Dermis microvascular lymphatic vessel endothelial cell (primary cell): ENCODE results near the gene SH3PXD2B. TPM values are rescaled to one million over a fixed set of nuclear protein-coding genes. Genes with fewer than 3 reads are reported as not detected.
A peak's percentile ranks its signal among the peaks of the same experiment; 100 is the strongest.

Source experiments
- DNase-seq, 2 donors: peaks; one replicate each; pipeline versions ENCODE4 v3.0.0 to v3.0.0-alpha.2; 2010; ENCODE audit warnings: low read depth in 2 of 2
- total RNA-seq: library from RNA; depleted of rRNA; stranded (reverse); fragments of >200 nt; gene quantifications from 2 replicates; pipeline ENCODE4 v1.2.1, GENCODE V29; 2014

Gene SH3PXD2B
- total RNA-seq, 1 donor from 2014 or later = 12.5 TPM

GRCh38 chr5:172437445-172438318, 16.6 kb downstream of the SH3PXD2B start:
- DNase-seq = peak; percentile 60 to 95

GRCh38 chr5:172436879-172437369, 17.4 kb downstream of the SH3PXD2B start:
- no peak for DNase-seq

DNA sequence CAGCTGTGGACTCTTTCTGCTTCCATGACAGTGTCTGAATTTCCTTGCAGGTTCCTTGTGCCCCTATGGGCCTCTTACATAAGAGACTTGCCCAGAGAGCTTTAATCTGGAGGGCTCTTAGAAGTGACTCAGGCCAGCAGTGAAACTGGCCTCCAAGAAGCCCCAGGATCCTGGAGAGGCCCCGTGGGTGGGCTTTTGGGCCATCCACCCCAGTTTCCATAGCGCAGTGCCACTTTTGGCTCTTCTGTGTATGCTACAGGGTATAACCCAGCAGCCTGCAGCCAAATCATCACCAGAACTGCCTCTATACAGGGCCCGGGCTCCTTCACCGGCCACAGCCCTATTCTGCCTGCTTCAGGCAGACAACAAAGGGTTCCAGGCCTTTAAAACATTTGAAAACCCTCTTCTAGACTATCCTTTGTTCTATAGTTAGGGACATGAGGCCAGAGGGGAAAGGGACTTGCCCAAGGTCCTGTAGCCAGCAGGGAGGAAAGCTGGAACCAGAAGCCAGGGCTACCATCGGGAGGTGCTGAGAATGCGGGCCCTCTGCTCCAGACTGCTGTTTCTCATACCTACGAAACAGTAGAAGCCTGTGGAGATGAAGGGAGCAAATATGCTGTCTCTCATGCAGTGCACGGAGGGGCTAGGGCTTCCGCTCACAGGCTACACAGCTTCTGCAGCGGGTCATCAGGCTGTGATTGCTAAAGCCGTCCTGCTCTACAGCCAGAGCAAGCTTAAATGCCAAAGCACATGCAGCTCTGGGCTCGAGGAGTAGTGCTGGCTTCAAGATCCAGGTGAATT, 18.0 kb downstream of the SH3PXD2B start:
- no peak for DNase-seq

DNA sequence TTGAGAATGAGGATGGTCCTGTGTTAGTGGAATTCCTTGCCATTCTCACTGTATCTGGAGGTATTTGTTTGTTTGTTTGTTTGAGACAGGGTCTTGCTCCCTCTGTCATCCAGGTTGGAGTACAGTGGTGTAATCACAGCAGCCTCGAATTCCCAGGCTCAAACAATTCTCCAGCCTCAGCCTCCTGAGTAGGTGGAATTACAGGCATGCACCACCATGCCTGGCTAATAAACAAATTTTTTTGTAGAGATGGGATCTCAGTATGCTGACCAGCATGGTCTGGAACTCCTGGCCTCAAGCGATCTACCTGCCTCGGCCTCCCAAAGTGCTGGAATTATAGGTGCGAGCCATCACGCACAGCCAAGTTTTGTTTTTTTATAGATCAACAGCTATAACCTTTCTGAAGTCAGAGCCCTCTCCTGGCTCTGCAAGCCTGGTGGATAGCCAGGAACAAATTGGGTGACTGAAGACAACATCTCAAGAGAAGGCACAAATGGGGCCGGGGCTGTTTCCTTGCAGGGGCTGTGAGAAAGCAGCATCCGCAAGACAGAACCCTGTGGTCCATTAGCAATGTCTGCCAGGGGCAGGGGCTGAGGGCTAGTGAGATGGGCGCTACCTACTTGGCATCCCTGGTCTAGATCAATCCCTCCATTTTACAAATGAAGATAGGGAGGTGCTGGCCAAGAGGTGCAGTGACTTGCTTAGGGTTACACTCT, 18.8 kb downstream of the SH3PXD2B start:
- DNase-seq = no peak

- DNase-seq = no peak
These were observed 20.1 kb downstream of the SH3PXD2B start for GRCh38 chr5:172434251-172434650.

DNA sequence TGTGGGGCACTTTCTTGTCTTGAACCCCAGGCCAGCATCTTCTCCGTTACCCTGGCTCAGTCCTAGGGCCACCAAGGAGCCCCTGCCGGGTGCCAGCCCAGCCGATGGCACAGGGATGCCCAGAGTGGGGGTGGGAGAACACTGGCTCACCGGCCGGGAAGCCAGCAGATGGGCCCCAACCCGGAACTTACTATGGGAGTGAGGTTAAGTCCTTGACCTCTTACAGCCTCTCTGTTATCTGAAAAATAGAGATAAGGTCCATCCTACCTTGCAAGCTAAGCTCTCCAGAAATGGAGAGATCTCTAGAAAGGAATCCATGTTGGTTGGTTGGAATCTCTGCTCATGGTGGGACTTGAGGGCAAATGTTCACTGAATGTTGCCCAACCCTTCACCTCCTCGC, 20.8 kb downstream of the SH3PXD2B start:
- DNase-seq = no peak

GRCh38 chr5:172433071-172433470, 21.3 kb downstream of the SH3PXD2B start:
- DNase-seq = no peak

DNA sequence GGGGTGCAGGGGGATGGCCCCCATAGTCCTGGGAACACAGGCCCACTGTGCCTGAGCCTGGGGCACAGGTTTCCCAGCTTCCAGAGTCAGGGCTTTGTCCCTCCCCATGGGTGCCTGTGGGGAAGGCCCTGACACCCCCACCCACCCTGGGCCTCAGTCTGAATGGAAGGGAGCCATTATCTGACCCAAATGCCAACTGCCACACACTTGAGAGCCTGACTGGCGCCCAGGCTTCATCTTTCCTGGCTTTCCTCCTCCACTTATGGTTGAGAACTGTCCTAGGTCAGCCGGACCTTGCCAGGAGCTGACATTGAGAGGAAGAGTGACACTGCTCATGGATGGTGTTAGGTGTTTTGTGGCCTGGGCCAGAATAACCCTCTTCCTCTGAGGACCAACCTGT, 24.0 kb downstream of the SH3PXD2B start:
- DNase-seq = no peak

- DNase-seq = no peak
These were observed 25.0 kb downstream of the SH3PXD2B start for GRCh38 chr5:172429201-172429940.

DNA sequence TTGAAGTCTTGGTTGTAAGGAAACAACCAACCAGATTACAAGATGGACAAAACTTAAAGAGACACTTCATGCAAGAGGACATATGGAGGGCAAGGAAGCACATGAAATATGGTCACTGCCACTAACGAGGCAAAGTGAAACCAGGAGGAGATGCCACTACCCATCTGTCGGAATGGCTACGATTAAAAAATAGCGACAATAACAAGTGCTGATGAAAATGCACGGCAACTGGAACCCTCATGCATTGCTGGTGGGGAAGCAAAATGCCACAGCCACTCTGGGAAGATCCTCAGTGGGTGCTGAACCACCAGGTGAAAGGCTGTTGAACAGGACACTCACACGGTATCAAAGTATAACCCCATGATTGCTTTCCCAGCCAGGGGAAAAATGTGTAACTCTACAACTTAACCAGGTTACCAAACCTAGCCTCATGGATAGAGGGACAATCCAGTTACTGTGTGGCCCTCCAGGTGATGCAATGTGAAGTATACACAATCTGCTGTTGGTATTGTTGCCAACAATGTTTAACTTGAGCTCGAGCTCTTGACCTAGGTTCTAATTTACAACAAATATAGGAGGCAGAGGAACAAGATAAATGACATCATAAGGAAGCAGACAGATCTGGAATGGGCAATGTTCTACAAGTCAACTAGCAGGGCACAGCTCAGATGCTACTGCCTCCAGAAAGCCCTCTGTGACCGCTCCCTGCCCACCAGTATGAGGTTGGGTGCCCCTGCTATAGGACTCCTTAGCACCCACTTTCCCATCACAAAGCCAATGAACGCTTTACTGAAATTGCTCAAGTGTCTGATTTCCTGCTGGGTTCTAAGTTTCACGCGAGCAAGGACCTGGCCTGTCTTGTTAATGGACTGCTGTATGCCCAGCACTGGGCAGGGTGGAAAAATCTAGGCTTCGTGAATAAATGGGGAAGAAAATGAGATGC, 25.8 kb downstream of the SH3PXD2B start:
- DNase-seq = no peak

GRCh38 chr5:172427202-172427601, 27.1 kb downstream of the SH3PXD2B start:
- DNase-seq = no peak

GRCh38 chr5:172426086-172426485, 28.2 kb downstream of the SH3PXD2B start:
- DNase-seq = no peak

DNA sequence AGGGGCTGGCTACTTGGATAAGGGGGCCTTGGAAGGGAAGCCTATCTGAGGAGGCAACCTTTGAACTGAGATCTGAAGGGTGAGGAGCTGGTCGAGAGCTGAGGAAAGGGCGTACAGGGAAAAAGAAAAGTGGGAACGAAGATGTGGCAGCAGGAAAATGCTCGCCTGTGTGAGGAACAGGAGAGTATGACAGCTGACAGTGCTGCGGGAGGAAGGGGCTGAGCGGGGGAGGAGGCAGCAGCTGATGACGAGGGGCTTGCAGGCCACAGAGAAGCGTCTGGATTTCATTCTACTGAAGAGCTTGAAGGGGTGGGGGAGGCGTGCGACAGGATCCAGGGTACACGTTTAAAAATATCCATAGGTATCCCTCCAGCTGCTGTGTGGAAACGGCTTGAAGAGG, 28.9 kb downstream of the SH3PXD2B start:
- DNase-seq = no peak

- DNase-seq = no peak
These were observed 29.5 kb downstream of the SH3PXD2B start for GRCh38 chr5:172424808-172425207.

DNA sequence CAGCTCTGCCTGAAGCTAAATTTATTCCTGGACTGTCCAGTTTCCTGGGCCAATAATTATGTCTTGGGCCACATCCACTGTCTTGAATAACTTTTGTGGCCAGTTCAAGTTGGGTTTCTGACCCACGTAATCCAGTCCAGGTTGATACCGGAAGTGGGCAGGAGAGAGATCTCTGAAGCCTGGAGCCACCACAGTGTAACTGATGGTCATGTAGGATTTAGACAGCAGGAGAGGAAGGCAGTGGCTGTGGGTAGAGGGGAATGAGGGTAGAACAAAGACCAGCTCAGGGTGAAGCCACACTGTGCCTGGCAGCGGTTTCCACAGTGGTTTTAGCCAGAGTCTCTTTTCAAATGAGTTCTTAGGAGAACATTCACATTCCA, 30.2 kb downstream of the SH3PXD2B start:
- DNase-seq = no peak

- DNase-seq = no peak
These were observed 30.8 kb downstream of the SH3PXD2B start for GRCh38 chr5:172423379-172424110.

DNA sequence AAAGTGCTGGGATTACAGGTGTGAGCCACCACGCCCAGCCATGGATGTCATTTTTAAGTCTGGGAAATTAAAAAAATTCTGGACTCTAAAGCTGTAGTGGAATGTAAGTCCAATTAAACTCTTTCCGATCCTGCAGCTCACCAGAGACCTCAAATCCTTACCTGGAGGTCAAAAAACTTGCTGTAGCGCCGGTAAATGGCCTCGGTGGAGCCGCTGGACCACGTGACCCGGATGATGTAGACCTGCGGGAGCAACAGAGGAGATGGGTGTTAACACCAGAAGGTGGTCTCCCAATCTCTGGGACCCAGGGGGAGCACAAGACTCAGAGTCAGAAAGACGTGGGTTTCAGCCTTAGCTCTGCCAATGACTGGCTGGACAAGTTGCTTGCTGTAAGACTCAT, 32.1 kb downstream of the SH3PXD2B start:
- no peak for DNase-seq

DNA sequence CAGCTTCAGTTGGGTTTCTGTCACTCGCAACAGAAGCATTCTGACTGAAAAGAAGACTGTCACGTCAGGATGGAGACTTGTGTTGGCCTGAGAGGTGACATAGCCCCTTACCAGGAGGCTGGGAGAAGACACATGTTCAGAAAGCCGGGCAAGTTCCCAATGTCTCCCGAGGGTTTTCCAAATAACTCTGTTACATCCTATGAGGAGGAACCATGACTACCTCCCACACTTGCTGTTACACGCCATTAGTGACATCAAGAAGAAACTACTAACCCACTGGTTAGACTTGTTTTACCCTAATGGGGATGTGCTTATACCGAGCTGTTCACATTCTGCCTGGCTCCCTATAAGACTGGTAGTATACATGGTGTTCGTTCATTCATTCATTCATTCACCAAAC, 33.3 kb downstream of the SH3PXD2B start:
- DNase-seq = no peak

GRCh38 chr5:172420235-172420939, 33.9 kb downstream of the SH3PXD2B start:
- DNase-seq = peak; percentile 60 to 83
